ENCODE data around the gene MSL1.

DNA sequence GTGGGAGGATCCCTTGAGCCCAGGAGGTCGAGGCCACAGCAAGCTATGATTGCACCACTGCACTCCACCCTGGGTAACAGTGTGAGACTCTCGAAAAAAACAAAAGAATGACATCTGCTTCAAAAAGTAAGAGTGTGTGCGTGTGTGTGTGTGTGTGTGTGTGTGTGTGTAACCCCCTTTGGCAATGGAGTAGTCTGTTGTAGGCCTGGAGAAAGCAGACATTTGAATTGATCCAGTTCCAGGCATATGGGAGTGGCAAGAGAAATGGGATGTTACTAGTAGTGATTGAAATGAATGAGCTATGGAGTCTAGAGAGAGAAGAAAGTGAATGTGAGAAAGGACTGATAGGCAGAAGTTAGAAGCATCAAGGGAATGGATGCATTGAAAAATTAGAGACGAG, 28.5 kb downstream of the MSL1 start:
- no peak for TF ChIP-seq POLR2A (IDR thresholded peaks at IDR 0.05; ENCODE audit: low read depth, low read length)
- no peak for TF ChIP-seq FOS (IDR thresholded peaks at IDR 0.05; ENCODE audit: low read depth, low read length)
- TF ChIP-seq, protein P1, sequence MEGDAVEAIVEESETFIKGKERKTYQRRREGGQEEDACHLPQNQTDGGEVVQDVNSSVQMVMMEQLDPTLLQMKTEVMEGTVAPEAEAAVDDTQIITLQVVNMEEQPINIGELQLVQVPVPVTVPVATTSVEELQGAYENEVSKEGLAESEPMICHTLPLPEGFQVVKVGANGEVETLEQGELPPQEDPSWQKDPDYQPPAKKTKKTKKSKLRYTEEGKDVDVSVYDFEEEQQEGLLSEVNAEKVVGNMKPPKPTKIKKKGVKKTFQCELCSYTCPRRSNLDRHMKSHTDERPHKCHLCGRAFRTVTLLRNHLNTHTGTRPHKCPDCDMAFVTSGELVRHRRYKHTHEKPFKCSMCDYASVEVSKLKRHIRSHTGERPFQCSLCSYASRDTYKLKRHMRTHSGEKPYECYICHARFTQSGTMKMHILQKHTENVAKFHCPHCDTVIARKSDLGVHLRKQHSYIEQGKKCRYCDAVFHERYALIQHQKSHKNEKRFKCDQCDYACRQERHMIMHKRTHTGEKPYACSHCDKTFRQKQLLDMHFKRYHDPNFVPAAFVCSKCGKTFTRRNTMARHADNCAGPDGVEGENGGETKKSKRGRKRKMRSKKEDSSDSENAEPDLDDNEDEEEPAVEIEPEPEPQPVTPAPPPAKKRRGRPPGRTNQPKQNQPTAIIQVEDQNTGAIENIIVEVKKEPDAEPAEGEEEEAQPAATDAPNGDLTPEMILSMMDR (conservative IDR thresholded peaks at IDR 0.05; ENCODE audit: low read depth, low read length): no peak
- TF ChIP-seq RAD21 (IDR thresholded peaks at IDR 0.05; ENCODE audit: low read length): no peak
